ENCODE results near the gene PACRG.

Gene PACRG

DNA sequence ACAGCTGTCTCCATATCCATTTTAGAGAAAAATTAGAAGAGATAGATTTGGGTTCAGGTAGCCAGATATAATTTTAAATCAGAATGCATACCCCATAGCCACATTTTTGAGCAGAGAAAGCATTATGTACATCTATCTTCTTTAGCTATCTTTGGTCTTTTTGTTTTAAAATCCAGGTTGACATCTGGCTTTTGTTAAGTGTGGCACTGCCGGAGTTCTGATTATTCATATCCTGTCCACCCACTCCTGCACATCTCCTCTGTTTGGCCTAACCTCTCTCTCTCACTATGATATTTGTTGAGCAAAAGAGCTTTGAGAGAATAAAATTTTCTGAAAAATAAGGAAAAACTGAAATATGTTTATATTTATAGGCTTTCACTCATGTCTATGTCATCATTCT, 189.7 kb downstream of the PACRG start:
- H3K27ac ChIP-seq (ENCODE audit: low read length), result no peak overlapping the region
- H3K4me1 ChIP-seq (ENCODE audit: control insufficient read depth, insufficient read depth, low read length), result no peaks in the 10 kb centered on the region
- no peaks in the 10 kb centered on the region for H3K9me3 ChIP-seq (ENCODE audit: control insufficient read depth, insufficient read depth, low read length)
- no CpG with 5 or more reads among the region's 1 CpG for WGBS (ENCODE audit: insufficient coverage, insufficient read length)
- no peak overlapping the region for H3K4me3 ChIP-seq (ENCODE audit: low read length)
- DNase-seq (ENCODE audit: low read depth, low spot score), result no peak
- H3K27me3 ChIP-seq (ENCODE audit: control insufficient read depth, insufficient read depth, low read length), result no peaks in the 10 kb centered on the region
- no peaks in the 10 kb centered on the region for H3K36me3 ChIP-seq (ENCODE audit: control insufficient read depth, insufficient read depth, low read length)

DNA sequence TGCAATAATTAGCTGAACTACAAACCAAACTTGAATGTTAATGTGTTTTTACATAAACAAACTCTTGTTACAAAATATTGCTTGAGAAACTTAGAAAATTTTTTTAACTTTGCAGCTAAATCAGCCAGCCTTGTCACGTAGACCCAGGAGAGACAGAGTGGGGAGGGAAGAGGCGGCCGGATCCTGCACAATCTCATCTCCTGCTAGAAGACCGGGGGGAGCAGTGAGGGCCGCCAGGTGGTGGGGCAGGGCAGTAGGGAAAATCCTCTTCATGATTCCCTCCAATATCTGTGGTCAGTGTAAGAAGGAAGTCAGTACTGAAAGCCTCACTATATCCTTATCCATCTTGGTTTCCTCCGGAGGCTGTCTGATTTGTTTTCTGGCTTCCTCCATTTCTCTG, 193.3 kb downstream of the PACRG start:
- no CpG with 5 or more reads among the region's 6 CpGs for WGBS (ENCODE audit: insufficient coverage, insufficient read length)
- no peak overlapping the region for H3K27ac ChIP-seq (ENCODE audit: low read length)
- no peak overlapping the region for H3K4me3 ChIP-seq (ENCODE audit: low read length)
- H3K36me3 ChIP-seq (ENCODE audit: control insufficient read depth, insufficient read depth, low read length), result no peaks in the 10 kb centered on the region
- H3K27me3 ChIP-seq (ENCODE audit: control insufficient read depth, insufficient read depth, low read length), result no peaks in the 10 kb centered on the region
- DNase-seq (ENCODE audit: low read depth, low spot score), result no peak
- no peaks in the 10 kb centered on the region for H3K4me1 ChIP-seq (ENCODE audit: control insufficient read depth, insufficient read depth, low read length)
- H3K9me3 ChIP-seq (ENCODE audit: control insufficient read depth, insufficient read depth, low read length), result no peaks in the 10 kb centered on the region

DNA sequence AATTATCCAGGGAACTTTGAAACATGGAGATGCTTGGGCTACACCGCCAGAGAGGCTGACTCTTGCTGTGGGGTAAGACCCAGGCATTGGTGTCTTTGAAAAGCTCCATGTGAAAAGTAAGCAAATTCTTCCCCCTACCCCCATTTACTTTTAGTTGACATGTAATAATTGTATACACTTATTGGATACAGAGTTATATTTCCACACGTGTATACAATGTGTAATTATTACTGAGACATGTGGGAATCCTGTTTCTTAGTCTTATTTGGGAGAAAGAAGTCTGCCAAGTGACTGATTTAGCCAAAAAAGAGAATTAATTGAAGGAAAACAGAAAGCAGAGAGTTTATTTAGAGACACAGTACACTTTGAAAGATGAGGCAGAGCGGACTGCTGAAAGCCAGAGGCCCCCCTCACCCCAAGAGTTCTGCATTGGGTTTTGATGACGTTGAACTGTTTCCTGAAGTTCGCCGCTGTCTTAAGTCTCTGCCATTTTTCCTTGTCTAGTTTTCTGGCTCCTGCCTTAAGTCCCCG, 193.8 kb downstream of the PACRG start:
- Histone ChIP-seq H3K9me3 (ENCODE audit: control insufficient read depth, insufficient read depth, low read length) (no peaks in the 10 kb centered on the region), H3K4me1 (ENCODE audit: control insufficient read depth, insufficient read depth, low read length) (no peaks in the 10 kb centered on the region), H3K27ac (ENCODE audit: low read length) (no peak overlapping the region), H3K36me3 (ENCODE audit: control insufficient read depth, insufficient read depth, low read length) (no peaks in the 10 kb centered on the region), H3K27me3 (ENCODE audit: control insufficient read depth, insufficient read depth, low read length) (no peaks in the 10 kb centered on the region), H3K4me3 (ENCODE audit: low read length) (no peak overlapping the region)
- WGBS (ENCODE audit: insufficient coverage, insufficient read length), result no CpG with 5 or more reads among the region's 7 CpGs
- no peak for DNase-seq (ENCODE audit: low read depth, low spot score)

DNA sequence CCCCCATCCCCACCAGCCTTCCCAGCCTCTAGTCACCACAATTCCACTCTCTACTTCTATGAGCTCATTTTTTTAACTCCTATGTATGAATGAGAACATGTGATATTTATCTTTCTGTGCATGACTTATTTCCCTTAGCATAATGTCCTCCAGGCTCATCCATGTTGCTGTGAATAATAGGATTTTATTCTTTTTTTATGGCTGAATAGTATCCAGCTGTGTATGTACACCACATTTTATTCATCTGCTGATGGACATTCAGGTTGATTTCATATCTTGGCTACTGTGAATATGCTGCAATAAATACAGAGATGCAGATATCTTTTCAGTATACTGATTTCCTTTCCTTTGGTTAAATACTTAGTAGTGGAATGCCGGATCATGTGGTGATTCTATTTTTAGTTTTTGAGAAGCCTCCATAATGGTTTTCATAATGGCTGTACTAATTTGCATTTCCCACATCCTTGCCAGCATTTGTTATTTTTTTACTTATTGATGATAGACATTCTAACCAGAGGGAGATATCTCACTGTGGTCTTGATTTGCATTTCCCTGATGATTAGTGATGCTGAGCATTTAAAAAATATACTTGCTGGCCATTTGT, 194.9 kb downstream of the PACRG start:
- no peaks in the 10 kb centered on the region for H3K4me1 ChIP-seq (ENCODE audit: control insufficient read depth, insufficient read depth, low read length)
- no peak for DNase-seq (ENCODE audit: low read depth, low spot score)
- no peak overlapping the region for H3K27ac ChIP-seq (ENCODE audit: low read length)
- WGBS (ENCODE audit: insufficient coverage, insufficient read length), result no CpG with 5 or more reads among the region's 1 CpG
- no peaks in the 10 kb centered on the region for H3K27me3 ChIP-seq (ENCODE audit: control insufficient read depth, insufficient read depth, low read length)
- H3K4me3 ChIP-seq (ENCODE audit: low read length), result no peak overlapping the region
- no peaks in the 10 kb centered on the region for H3K36me3 ChIP-seq (ENCODE audit: control insufficient read depth, insufficient read depth, low read length)
- H3K9me3 ChIP-seq (ENCODE audit: control insufficient read depth, insufficient read depth, low read length), result no peaks in the 10 kb centered on the region

DNA sequence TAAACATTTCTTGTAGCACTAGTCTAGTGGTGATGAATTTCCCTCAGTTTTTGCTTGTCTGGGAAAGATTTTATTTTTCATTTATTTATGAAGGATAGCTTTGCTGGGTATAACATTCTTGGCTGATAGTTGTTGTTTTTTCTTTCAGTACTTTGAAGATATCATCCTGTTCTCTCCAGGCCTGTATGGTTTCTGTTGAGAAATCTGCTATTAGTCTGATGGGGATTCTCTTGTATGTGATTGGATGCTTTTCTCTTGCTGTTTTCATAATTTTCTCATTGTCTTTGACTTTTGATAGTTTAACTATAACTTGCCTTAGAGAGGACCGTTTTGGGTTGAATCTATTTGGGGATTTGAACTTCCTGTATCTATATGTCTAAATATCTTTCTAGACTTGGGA, 207.1 kb downstream of the PACRG start:
- Histone ChIP-seq H3K36me3 (ENCODE audit: control insufficient read depth, insufficient read depth, low read length) (no peaks in the 10 kb centered on the region), H3K9me3 (ENCODE audit: control insufficient read depth, insufficient read depth, low read length) (no peaks in the 10 kb centered on the region), H3K27ac (ENCODE audit: low read length) (no peak overlapping the region), H3K27me3 (ENCODE audit: control insufficient read depth, insufficient read depth, low read length) (no peaks in the 10 kb centered on the region), H3K4me3 (ENCODE audit: low read length) (no peak overlapping the region), H3K4me1 (ENCODE audit: control insufficient read depth, insufficient read depth, low read length) (no peaks in the 10 kb centered on the region)
- no peak for DNase-seq (ENCODE audit: low read depth, low spot score)
- WGBS (ENCODE audit: insufficient coverage, insufficient read length), result no CpG with 5 or more reads among the region's 1 CpG

DNA sequence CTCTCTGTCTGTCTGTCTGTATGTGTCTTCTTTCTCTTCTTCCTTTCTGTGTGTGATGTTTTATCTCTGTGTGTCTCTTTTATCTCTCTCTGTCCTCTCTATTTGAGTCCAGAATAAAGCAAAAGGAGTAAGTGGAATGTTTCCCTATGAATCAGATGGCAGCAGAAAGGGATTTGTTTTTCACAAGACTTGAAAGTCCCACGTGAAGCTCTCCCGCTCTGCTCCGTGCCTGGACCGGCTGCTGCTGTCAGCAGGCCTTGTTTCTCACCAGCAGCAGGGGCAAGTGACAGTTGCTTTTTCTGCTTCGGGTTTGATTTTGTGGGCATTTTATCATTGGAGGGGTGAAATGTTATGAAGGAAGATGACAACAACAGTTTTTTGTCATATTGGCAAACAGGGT, 212.7 kb downstream of the PACRG start:
- no CpG with 5 or more reads among the region's 5 CpGs for WGBS (ENCODE audit: insufficient coverage, insufficient read length)
- H3K4me1 ChIP-seq (ENCODE audit: control insufficient read depth, insufficient read depth, low read length), result no peaks in the 10 kb centered on the region
- H3K36me3 ChIP-seq (ENCODE audit: control insufficient read depth, insufficient read depth, low read length), result no peaks in the 10 kb centered on the region
- no peak overlapping the region for H3K27ac ChIP-seq (ENCODE audit: low read length)
- H3K4me3 ChIP-seq (ENCODE audit: low read length), result no peak overlapping the region
- DNase-seq (ENCODE audit: low read depth, low spot score), result no peak
- no peaks in the 10 kb centered on the region for H3K27me3 ChIP-seq (ENCODE audit: control insufficient read depth, insufficient read depth, low read length)
- no peaks in the 10 kb centered on the region for H3K9me3 ChIP-seq (ENCODE audit: control insufficient read depth, insufficient read depth, low read length)

DNA sequence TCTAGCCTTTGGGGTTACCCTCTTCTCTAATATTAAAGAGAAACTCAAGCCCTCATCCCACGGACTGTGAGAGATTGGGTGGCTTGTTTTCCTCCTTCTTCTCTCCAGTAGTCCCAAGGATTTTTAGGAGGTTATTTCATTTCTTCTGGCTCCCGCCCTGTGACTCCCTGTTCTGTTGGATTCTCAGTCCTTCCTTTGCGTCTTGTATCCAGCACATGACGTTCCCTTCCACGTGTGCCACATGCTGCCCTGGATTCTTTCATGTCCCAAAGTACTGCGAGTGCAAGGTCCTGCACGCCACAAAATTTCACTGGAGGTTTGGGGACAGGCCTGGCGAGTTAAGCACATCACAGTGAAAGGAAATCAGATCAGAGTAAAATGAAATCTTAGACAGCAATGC, 213.4 kb downstream of the PACRG start:
- no CpG with 5 or more reads among the region's 8 CpGs for WGBS (ENCODE audit: insufficient coverage, insufficient read length)
- Histone ChIP-seq H3K9me3 (ENCODE audit: control insufficient read depth, insufficient read depth, low read length) (no peaks in the 10 kb centered on the region), H3K4me3 (ENCODE audit: low read length) (no peak overlapping the region), H3K27me3 (ENCODE audit: control insufficient read depth, insufficient read depth, low read length) (no peaks in the 10 kb centered on the region), H3K36me3 (ENCODE audit: control insufficient read depth, insufficient read depth, low read length) (no peaks in the 10 kb centered on the region), H3K27ac (ENCODE audit: low read length) (no peak overlapping the region), H3K4me1 (ENCODE audit: control insufficient read depth, insufficient read depth, low read length) (no peaks in the 10 kb centered on the region)
- no peak for DNase-seq (ENCODE audit: low read depth, low spot score)

DNA sequence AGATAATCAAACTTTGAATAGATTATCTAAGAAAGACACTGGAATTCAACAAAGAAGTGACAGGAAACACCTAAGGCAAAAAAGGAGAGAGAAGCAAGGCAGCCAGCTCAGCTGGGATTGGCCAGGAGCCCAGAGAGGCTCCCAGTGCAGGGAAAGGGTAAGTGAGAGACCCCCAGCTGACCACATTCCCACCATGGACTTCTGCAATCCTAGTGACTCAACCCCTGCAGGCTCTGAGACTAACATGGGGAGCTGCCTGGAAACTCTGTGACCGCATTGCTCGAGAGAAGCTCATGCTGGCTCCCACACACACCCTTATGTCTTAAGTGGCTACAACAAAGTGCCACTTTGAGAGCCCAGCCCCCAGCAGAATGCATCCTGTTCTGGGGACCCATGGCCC, 215.1 kb downstream of the PACRG start:
- no peak overlapping the region for H3K27ac ChIP-seq (ENCODE audit: low read length)
- no peak for DNase-seq (ENCODE audit: low read depth, low spot score)
- no peaks in the 10 kb centered on the region for H3K4me1 ChIP-seq (ENCODE audit: control insufficient read depth, insufficient read depth, low read length)
- no peaks in the 10 kb centered on the region for H3K36me3 ChIP-seq (ENCODE audit: control insufficient read depth, insufficient read depth, low read length)
- H3K4me3 ChIP-seq (ENCODE audit: low read length), result no peak overlapping the region
- H3K9me3 ChIP-seq (ENCODE audit: control insufficient read depth, insufficient read depth, low read length), result no peaks in the 10 kb centered on the region
- H3K27me3 ChIP-seq (ENCODE audit: control insufficient read depth, insufficient read depth, low read length), result no peaks in the 10 kb centered on the region
- no CpG with 5 or more reads among the region's 2 CpGs for WGBS (ENCODE audit: insufficient coverage, insufficient read length)

DNA sequence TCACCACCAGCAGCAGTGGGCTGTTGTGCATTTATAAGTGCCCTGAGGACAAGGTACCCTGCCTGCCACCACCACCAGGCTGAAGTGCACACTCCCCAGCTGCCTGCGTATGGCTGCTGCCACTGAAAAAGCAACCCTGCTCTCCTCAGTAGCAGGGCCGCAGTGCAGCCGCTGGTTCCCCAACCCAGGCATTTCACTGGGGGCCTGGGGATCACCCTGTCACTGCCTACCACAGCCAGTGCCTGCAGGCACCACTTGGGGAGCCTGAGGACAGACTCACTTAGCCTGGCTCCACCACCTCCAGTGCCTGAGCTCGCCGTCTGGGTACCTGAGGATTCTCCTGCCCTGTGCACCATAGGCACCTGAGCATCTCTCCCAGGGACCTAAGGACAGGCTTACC, 215.6 kb downstream of the PACRG start:
- Histone ChIP-seq H3K36me3 (ENCODE audit: control insufficient read depth, insufficient read depth, low read length) (no peaks in the 10 kb centered on the region), H3K4me1 (ENCODE audit: control insufficient read depth, insufficient read depth, low read length) (no peaks in the 10 kb centered on the region), H3K27me3 (ENCODE audit: control insufficient read depth, insufficient read depth, low read length) (no peaks in the 10 kb centered on the region), H3K9me3 (ENCODE audit: control insufficient read depth, insufficient read depth, low read length) (no peaks in the 10 kb centered on the region), H3K4me3 (ENCODE audit: low read length) (no peak overlapping the region), H3K27ac (ENCODE audit: low read length) (no peak overlapping the region)
- no CpG with 5 or more reads among the region's 5 CpGs for WGBS (ENCODE audit: insufficient coverage, insufficient read length)
- DNase-seq (ENCODE audit: low read depth, low spot score), result no peak

DNA sequence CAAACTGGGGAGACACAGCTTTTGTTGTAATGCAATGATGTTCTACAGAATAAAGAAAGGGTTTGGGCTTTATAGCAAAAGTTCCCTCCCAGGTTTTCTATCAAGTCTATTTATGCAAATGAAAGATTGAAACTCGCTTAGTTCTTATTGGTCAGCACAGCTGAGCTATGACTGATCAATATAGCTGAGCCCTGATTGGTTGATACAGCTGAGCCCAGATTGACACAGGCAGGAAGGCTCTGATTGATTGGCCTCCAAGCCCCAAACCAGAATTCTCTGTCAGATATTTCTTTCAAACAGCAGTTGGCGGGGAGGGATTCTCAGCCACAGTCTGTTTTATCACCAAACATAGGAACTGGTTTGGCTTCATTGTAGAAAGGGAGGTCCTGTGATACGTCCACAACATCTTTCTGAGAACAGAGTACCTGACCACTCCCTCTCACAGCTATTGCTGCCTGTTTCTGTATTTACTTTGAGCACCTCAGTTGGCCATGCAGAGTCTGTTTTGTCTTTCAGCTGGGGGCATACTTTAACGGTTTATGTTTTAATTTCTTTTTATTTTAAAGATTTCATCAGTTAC, 223.5 kb downstream of the PACRG start:
- no peak overlapping the region for H3K4me3 ChIP-seq (ENCODE audit: low read length)
- H3K36me3 ChIP-seq (ENCODE audit: control insufficient read depth, insufficient read depth, low read length), result no peaks in the 10 kb centered on the region
- H3K4me1 ChIP-seq (ENCODE audit: control insufficient read depth, insufficient read depth, low read length), result no peaks in the 10 kb centered on the region
- H3K27ac ChIP-seq (ENCODE audit: low read length), result no peak overlapping the region
- H3K27me3 ChIP-seq (ENCODE audit: control insufficient read depth, insufficient read depth, low read length), result no peaks in the 10 kb centered on the region
- H3K9me3 ChIP-seq (ENCODE audit: control insufficient read depth, insufficient read depth, low read length), result no peaks in the 10 kb centered on the region
- DNase-seq (ENCODE audit: low read depth, low spot score), result no peak
- WGBS (ENCODE audit: insufficient coverage, insufficient read length), result no CpG with 5 or more reads among the region's 4 CpGs

DNA sequence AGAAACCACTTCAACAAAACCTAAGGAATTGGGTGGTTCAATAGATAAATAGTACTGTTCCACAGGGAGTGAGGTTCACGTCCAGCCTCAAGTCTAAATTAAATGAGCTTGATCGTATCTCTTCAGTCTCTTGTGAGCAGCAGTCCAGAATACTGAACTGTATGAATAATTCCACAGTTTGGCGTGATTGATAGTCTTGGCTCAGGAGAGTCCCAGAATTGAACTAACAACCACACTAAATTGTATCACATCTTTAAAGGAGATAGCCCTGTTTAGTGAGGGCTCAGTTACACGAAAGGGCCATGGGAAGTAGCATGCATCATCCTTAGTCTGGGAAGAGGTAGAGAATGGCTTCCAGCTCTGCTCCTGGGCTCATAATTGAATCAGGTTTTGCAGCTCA, 224.6 kb downstream of the PACRG start:
- no peak overlapping the region for H3K27ac ChIP-seq (ENCODE audit: low read length)
- DNase-seq (ENCODE audit: low read depth, low spot score), result no peak
- WGBS (ENCODE audit: insufficient coverage, insufficient read length), result no CpG with 5 or more reads among the region's 4 CpGs
- no peaks in the 10 kb centered on the region for H3K36me3 ChIP-seq (ENCODE audit: control insufficient read depth, insufficient read depth, low read length)
- no peak overlapping the region for H3K4me3 ChIP-seq (ENCODE audit: low read length)
- no peaks in the 10 kb centered on the region for H3K4me1 ChIP-seq (ENCODE audit: control insufficient read depth, insufficient read depth, low read length)
- no peaks in the 10 kb centered on the region for H3K9me3 ChIP-seq (ENCODE audit: control insufficient read depth, insufficient read depth, low read length)
- no peaks in the 10 kb centered on the region for H3K27me3 ChIP-seq (ENCODE audit: control insufficient read depth, insufficient read depth, low read length)
